ENCODE results near the gene FAM118B. TPM values are rescaled to one million over a fixed set of nuclear protein-coding genes. Genes with fewer than 3 reads are reported as not detected.
A peak's percentile ranks its signal among the peaks of the same experiment; 100 is the strongest.

Gene FAM118B
- total and polyA plus RNA-seq, 2 of the 4 experiments (the other 2 are of a cell fraction), result 20.0 to 27.2 TPM

GRCh38 chr11:126202646-126203359 lies 8.8 kb upstream of the FAM118B start:
- Histone ChIP-seq H3K9me1 (ENCODE audit: insufficient read depth, low read length) (peaks cover 2% of the 10 kb centered on the region; the same call in 1 of the 2 replicates), H3K56ac (ENCODE audit: extremely low read depth, insufficient read depth, low read length) (no peak overlapping the region), H3K4ac (ENCODE audit: low read depth, low read length) (no peak overlapping the region), H2BK15ac (ENCODE audit: low read depth, low read length) (no peak overlapping the region), H2BK20ac (ENCODE audit: low read depth, low read length) (no peak overlapping the region), H4K5ac (ENCODE audit: low read depth, low read length) (no peak overlapping the region), H4K91ac (ENCODE audit: insufficient read depth, low read depth, low read length) (no peak overlapping the region), H3K27ac (ENCODE audit: insufficient read depth, low read length) (no peak overlapping the region), H4K8ac (ENCODE audit: low read depth in 2 of 2, low read length in 2 of 2) (no peak overlapping the region), H3K14ac (replicated peaks; ENCODE audit: low read depth, low read length) (no peak overlapping the region), H3K79me1 (ENCODE audit: low read depth in 1 of 2, low read length in 2 of 2) (no peaks in the 10 kb centered on the region; a peak in 1 of 4 replicates), H2BK120ac (ENCODE audit: low read depth, low read length) (no peak overlapping the region), H2AK5ac (ENCODE audit: low read depth, low read length) (no peak overlapping the region), H3K18ac (ENCODE audit: low read depth, low read length) (no peak overlapping the region), H3K9me3 (ENCODE audit: control insufficient read depth, insufficient read depth, low read length) (no peaks in the 10 kb centered on the region), H2BK5ac (ENCODE audit: low read depth, low read length, poor library complexity, severe bottlenecking) (no peak overlapping the region), H2AK9ac (replicated peaks; ENCODE audit: low read depth, low read length, poor library complexity) (no peak overlapping the region), H3K4me1 (ENCODE audit: control insufficient read depth, insufficient read depth, low read length) (no peaks in the 10 kb centered on the region), H3K9ac (ENCODE audit: low read depth, low read length) (no peak overlapping the region), H3K4me2 (ENCODE audit: low read depth, low read length) (no peak overlapping the region), H3K27me3 (ENCODE audit: control insufficient read depth, insufficient read depth, low read length) (no peaks in the 10 kb centered on the region), H3K36me3 (ENCODE audit: control insufficient read depth, insufficient read depth, low read length) (peaks cover 36% of the 10 kb centered on the region), H2AFZ (replicated peaks; ENCODE audit: low read length, poor library complexity) (no peak overlapping the region), H4K20me1 (ENCODE audit: insufficient read depth, low read length) (no peaks in the 10 kb centered on the region; the same call in 1 of the 2 replicates), H3K23ac (ENCODE audit: low read depth, low read length) (no peak overlapping the region), H3K4me3 (ENCODE audit: insufficient read depth, low read depth, low read length) (no peak overlapping the region)
- DNase-seq (no peak), ATAC-seq (ENCODE audit: low read depth) (no peak)
- in situ Hi-C loops (cut with MboI; ENCODE audit: low sequenced_read_pairs), result no loop called here
- POLR2A ChIA-PET (ENCODE audit: unreplicated experiment), result interaction anchor here (0.5 kb wide), 1 partner anchor 305 kb away, joined by 5 read pairs; no protein-coding TSS in a partner anchor
- intact Hi-C loops (cut with micrococcal nuclease), result no loop called here
- WGBS, 2 experiments (ENCODE audit: extremely low coverage in 2 of 2, insufficient read length in 1 of 2), result 90% methylated on average over 5 of the region's 8 CpGs; no CpG with 5 or more reads in 1 of the 2 experiments
- dilution Hi-C loops (cut with HindIII; ENCODE audit: low sequenced_read_pairs, unreplicated experiment), result loop anchor here (25.0 kb wide), 1 partner anchor 291 kb away; the partner anchor contains the start of genes DDX25 and PUS3
- CTCF ChIA-PET, result no interaction called here
- no peak for TF ChIP-seq MXI1 (IDR thresholded peaks at IDR 0.05; ENCODE audit: borderline replicate concordance, low read depth, low read length)
- no peak for TF ChIP-seq RCOR1 (IDR thresholded peaks at IDR 0.05; ENCODE audit: insufficient replicate concordance, low read length)
- TSS peak; percentile 44 for BruUV-seq (replicated peaks)
